ENCODE measurements around the gene SLC16A7.

SLC16A7 gene

GRCh38 chr12:59733200-59733599 lies 137.4 kb downstream of the SLC16A7 start:
- H3K4me1 ChIP-seq (ENCODE audit: insufficient read depth, low read length), result no peaks in the 10 kb centered on the region
- no peaks in the 10 kb centered on the region for H3K79me2 ChIP-seq (ENCODE audit: insufficient read depth, low read length)
- TF ChIP-seq EZH2 (IDR thresholded peaks at IDR 0.05; ENCODE audit: borderline replicate concordance, low read depth, low read length, severe bottlenecking), result no peak
- no peak overlapping the region for H3K9ac ChIP-seq (ENCODE audit: low read depth, low read length)
- ATAC-seq (ENCODE audit: insufficient read depth, low read depth) (no peak), DNase-seq (no peak)
- H3K36me3 ChIP-seq (ENCODE audit: insufficient read depth, low read length), result 0 out of 2 replicates have a peak, but pooled peaks cover 6% of the 10 kb centered on the region
- no peaks in the 10 kb centered on the region for H3K27me3 ChIP-seq (ENCODE audit: insufficient read depth, low read length, poor library complexity)
- H3K9me3 ChIP-seq (ENCODE audit: insufficient read depth, low read length, severe bottlenecking), result no peaks in the 10 kb centered on the region
- no peaks in the 10 kb centered on the region for H4K20me1 ChIP-seq (ENCODE audit: insufficient read depth, low read length)
- no peak overlapping the region for H3K27ac ChIP-seq (ENCODE audit: low read length)
- H3K4me2 ChIP-seq (ENCODE audit: insufficient read depth, low read length), result no peak overlapping the region
- H2AFZ ChIP-seq (ENCODE audit: low read depth, low read length), result no peak overlapping the region
- H3K4me3 ChIP-seq (ENCODE audit: low read depth in 1 of 2, low read length in 2 of 2), result no peak overlapping the region

- ATAC-seq (ENCODE audit: insufficient read depth, low read depth), result peak; percentile 22; the same call in 1 of the 3 replicates
- Histone ChIP-seq H4K20me1 (ENCODE audit: insufficient read depth, low read length) (no peaks in the 10 kb centered on the region), H3K79me2 (ENCODE audit: insufficient read depth, low read length) (no peaks in the 10 kb centered on the region), H2AFZ (ENCODE audit: low read depth, low read length) (no peak overlapping the region), H3K4me1 (ENCODE audit: insufficient read depth, low read length) (no peaks in the 10 kb centered on the region), H3K9ac (ENCODE audit: low read depth, low read length) (no peak overlapping the region), H3K4me2 (ENCODE audit: insufficient read depth, low read length) (no peak overlapping the region), H3K9me3 (ENCODE audit: insufficient read depth, low read length, severe bottlenecking) (no peaks in the 10 kb centered on the region), H3K36me3 (ENCODE audit: insufficient read depth, low read length) (0 out of 2 replicates have a peak, but pooled peaks cover 6% of the 10 kb centered on the region), H3K27me3 (ENCODE audit: insufficient read depth, low read length, poor library complexity) (no peaks in the 10 kb centered on the region), H3K27ac (ENCODE audit: low read length) (no peak overlapping the region), H3K4me3 (ENCODE audit: low read depth in 1 of 2, low read length in 2 of 2) (no peak overlapping the region)
- TF ChIP-seq EZH2 (IDR thresholded peaks at IDR 0.05; ENCODE audit: borderline replicate concordance, low read depth, low read length, severe bottlenecking), result no peak
- no peak for TF ChIP-seq CTCF (IDR thresholded peaks at IDR 0.05; ENCODE audit: borderline replicate concordance, extremely low read depth, low read length, poor library complexity, severe bottlenecking)
- no peak for DNase-seq
These were observed 138.5 kb downstream of the SLC16A7 start for GRCh38 chr12:59734371-59734770.

GRCh38 chr12:59735231-59735630 lies 139.4 kb downstream of the SLC16A7 start:
- H3K36me3 ChIP-seq (ENCODE audit: insufficient read depth, low read length), result 0 out of 2 replicates have a peak, but pooled peaks cover 6% of the 10 kb centered on the region
- no peak overlapping the region for H3K4me3 ChIP-seq (ENCODE audit: low read depth in 1 of 2, low read length in 2 of 2)
- no peak overlapping the region for H2AFZ ChIP-seq (ENCODE audit: low read depth, low read length)
- H3K79me2 ChIP-seq (ENCODE audit: insufficient read depth, low read length), result no peaks in the 10 kb centered on the region
- ATAC-seq (ENCODE audit: insufficient read depth, low read depth), result no peak
- H3K4me1 ChIP-seq (ENCODE audit: insufficient read depth, low read length), result no peaks in the 10 kb centered on the region
- TF ChIP-seq EZH2 (IDR thresholded peaks at IDR 0.05; ENCODE audit: borderline replicate concordance, low read depth, low read length, severe bottlenecking) (no peak), CTCF (IDR thresholded peaks at IDR 0.05; ENCODE audit: borderline replicate concordance, extremely low read depth, low read length, poor library complexity, severe bottlenecking) (no peak)
- H3K27ac ChIP-seq (ENCODE audit: low read length), result no peak overlapping the region
- no peak overlapping the region for H3K4me2 ChIP-seq (ENCODE audit: insufficient read depth, low read length)
- H3K27me3 ChIP-seq (ENCODE audit: insufficient read depth, low read length, poor library complexity), result no peaks in the 10 kb centered on the region
- H3K9ac ChIP-seq (ENCODE audit: low read depth, low read length), result no peak overlapping the region
- DNase-seq, result no peak
- no peaks in the 10 kb centered on the region for H3K9me3 ChIP-seq (ENCODE audit: insufficient read depth, low read length, severe bottlenecking)
- H4K20me1 ChIP-seq (ENCODE audit: insufficient read depth, low read length), result no peaks in the 10 kb centered on the region

- ATAC-seq (ENCODE audit: insufficient read depth, low read depth) (no peak), DNase-seq (no peak)
- Histone ChIP-seq H3K36me3 (ENCODE audit: insufficient read depth, low read length) (0 out of 2 replicates have a peak, but pooled peaks cover 6% of the 10 kb centered on the region), H3K79me2 (ENCODE audit: insufficient read depth, low read length) (no peaks in the 10 kb centered on the region), H3K4me1 (ENCODE audit: insufficient read depth, low read length) (no peaks in the 10 kb centered on the region), H3K4me3 (ENCODE audit: low read depth in 1 of 2, low read length in 2 of 2) (no peak overlapping the region), H3K27me3 (ENCODE audit: insufficient read depth, low read length, poor library complexity) (no peaks in the 10 kb centered on the region), H4K20me1 (ENCODE audit: insufficient read depth, low read length) (no peaks in the 10 kb centered on the region), H3K27ac (ENCODE audit: low read length) (no peak overlapping the region), H3K9me3 (ENCODE audit: insufficient read depth, low read length, severe bottlenecking) (no peaks in the 10 kb centered on the region), H2AFZ (ENCODE audit: low read depth, low read length) (no peak overlapping the region), H3K4me2 (ENCODE audit: insufficient read depth, low read length) (no peak overlapping the region), H3K9ac (ENCODE audit: low read depth, low read length) (no peak overlapping the region)
- TF ChIP-seq EZH2 (IDR thresholded peaks at IDR 0.05; ENCODE audit: borderline replicate concordance, low read depth, low read length, severe bottlenecking) (no peak), CTCF (IDR thresholded peaks at IDR 0.05; ENCODE audit: borderline replicate concordance, extremely low read depth, low read length, poor library complexity, severe bottlenecking) (no peak)
These were observed 140.5 kb downstream of the SLC16A7 start for GRCh38 chr12:59736359-59736758.

Measured in DND-41 (cell line).